Stimulated activated CD4-positive, alpha-beta T cell treated with anti-CD3 and anti-CD28 coated beads, TNF-alpha, amount 100 ng/mL, for 4 hours (primary cell): ENCODE data around the gene PKIB.
"Not testable (repeated sequence)": the region's sequence is repeated elsewhere in the genome, so short reads cannot be mapped to it uniquely, and the experiment has no call there.

Experiments used
- DNase-seq, 3 experiments: peaks; one replicate each; pipeline ENCODE4 v3.0.0-alpha.2; 2020; ENCODE audit warnings: low read depth in 3 of 3

Gene PKIB

DNA sequence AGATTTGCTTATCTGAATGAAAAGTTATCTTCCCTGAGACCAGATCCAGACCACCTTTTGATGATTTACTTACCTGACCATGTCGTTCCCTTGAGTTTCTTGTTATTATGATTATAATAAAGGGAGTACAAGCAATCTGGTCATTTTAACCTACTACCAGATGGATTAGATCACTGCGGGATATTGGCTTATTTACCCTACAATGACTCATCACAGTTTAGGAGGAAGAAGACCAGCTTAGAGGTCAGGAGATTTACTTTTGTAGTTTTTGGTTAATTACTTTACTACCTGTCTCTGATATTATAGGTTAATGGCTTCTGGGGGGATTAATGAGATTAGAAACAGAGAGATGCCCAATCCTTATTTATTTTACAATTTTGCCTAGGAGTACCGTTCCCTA lies 10.7 kb downstream of the PKIB start:
- no peak for DNase-seq

DNA sequence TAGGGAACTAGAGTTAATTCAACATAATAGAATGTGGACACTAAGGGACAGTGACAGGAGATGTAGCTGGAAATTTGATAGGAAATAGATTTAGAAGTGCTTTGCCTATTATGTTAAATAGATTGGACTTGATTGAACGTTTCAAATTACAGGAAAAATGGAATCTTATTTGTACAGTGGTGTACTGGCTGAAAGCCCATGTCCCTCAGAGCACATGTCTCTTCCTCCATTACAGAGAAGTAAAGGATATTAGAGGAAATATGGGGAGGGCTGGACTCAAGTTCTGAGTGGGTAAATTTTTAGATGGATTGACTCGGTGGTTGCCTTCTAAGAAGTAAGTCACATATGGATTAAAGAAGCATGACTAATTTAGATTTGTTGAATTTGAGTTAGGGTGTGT lies 11.4 kb downstream of the PKIB start:
- no peak for DNase-seq

DNA sequence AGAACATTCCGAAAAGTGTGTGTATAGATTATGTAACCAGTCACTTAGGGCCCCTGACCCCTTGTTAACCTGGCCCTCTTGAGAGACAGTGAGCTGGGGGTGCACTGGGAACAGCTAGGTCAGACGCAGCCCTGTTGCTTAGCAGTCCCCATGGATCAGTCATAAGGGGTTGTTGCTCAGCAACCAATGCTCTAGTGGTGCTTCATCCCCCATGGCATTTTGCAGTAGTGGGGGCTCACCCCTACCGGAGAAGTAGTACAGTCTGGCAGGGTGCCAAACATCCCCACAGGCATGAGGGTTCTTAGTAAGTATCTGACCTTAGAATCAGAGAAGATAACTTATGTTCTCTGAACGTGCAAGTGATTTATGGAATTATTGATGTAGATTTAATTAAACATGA lies 12.3 kb downstream of the PKIB start:
- no peak for DNase-seq

DNA sequence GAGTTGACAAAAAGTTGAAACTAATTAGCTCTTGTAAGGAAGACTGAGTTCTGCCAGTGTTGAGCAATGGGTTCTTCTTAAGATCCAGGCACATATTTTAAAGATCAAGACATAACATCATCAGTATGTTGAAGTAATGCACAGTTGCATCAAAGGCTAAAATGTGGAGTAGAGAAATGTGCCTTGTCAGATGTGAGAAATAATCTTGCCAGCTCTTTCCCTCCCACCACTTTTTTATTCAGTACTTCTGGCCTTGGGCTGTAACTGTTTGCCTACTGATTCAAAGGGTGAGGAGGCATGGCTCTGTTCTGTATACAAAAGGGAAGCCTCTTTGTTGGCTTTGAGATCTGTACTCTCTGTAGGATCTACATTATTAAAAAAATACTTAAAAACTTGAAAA lies 13.1 kb downstream of the PKIB start:
- no peak for DNase-seq

DNA sequence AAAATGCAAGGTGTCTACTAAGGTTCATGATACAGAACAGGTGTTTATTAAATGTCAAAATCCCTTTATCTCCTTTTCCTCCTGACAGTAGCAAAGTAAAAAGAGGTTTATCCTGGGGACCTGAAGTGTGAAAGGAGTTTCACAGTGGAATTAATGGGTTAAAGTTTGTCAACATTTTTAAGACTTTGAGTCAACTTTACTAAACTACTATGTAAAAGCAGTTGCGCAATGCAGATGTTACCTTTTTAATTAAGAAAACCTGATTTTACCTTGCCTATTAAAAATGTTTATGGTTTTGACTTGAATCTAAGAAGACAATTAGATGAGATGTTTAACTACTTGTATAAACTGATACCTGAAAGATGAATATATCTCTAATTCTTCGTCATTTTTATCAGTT lies 14.6 kb downstream of the PKIB start:
- DNase-seq: no peak

DNA sequence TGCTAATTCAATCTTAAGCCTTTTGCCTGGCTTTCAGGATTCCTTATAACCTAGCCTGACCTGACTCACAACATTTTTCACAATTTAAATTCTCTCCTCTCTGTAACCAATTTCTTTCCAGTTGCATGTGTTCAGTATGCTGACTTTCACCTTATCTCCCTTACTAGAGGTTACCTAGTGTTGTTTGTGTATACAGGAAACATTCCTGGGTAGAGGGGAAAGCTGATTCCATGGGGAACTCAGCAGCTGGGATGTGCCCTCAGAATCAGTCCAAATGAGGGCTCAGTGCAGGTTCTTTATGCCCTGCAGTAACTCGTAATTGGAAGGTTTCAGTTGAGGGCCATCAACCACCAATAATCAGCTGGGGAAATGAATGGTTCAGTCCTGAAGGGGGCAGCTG lies 18.5 kb downstream of the PKIB start:
- no peak for DNase-seq

DNA sequence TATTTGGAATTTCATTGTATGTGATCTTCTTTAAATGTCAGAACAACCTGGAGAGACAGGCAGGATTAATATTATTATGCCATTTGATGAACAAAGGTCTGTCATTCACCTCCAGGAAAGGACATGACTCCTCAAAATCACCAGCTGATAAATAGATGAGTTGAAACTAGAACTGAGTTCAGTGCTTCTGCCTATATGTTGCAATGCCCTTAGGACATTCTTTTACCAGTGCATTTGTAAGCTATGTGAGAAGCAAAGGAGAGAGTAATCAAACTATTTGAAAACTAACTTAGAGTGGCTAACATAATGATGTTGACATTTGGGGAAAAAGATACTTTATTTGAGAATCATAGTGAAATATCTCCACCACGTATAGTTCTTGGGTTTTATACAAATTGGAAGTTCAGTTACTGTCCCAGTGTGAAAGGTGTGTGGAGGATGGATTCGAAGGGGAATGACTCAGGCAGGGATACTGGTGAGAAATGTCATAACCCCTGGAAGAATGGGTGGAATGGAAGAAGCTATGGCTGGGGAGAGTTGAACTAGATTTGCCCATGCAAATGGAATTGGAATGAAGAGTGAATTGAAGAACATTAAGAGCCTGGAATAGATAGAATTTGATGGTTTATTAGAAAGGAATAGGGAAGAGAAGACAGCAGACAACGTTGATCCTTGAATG lies 21.5 kb downstream of the PKIB start:
- no peak for DNase-seq

DNA sequence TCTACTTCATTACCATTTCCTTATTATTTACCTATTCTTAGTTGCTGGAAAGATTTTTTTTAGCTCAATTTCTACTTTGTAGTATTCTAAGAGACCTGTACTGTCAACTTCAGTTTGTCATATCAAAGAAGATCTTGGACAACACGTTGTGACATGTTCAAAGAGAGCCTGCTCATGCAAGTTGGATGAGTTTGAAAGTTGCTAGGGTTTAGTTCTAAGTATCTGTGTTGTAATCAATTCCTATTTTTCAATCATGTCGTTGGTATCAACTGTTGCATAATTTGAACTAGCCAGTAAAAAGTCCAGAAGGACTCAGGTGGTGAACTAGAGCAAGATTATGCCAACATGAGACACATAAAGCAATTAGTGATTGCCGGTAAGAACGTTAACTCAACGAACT lies 30.2 kb downstream of the PKIB start:
- DNase-seq: no peak

DNA sequence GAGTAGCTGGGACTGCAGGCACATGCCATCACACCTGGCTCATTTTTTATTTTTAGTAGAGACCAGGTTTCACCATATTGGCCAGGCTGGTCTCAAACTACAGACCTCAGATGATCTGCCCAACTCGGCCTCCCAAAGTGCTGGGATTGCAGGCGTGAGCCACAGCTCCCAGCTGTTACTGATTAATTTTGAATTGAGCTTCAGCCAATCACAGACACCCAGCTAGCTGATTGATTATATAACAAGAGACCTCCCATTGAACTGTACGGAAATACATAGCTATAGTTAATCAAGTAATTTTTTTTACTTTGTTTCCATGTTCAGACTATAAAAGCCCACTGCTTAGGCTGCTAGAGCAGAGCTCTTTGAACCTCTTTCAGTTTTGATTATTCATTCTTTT lies 31.6 kb downstream of the PKIB start:
- no peak for DNase-seq

DNA sequence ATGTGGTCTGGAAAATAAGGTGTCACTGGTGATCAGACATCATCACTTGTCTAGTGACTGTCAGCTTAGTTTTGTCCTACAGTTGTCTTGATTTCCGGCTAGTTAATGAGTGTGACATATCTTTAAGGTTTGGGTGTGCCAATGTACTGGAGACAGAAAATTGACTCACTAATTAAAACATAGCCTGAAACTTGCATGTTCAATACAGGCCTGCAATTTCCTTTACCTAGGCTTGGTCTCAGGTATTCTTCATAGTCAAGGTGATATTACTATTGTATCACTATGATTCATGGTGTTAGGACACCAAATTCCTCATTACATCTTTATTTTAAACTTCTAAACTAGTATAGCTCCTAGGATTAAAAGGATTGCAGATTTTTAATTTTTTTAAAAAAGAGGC lies 32.4 kb downstream of the PKIB start:
- DNase-seq: not testable (repeated sequence)

DNA sequence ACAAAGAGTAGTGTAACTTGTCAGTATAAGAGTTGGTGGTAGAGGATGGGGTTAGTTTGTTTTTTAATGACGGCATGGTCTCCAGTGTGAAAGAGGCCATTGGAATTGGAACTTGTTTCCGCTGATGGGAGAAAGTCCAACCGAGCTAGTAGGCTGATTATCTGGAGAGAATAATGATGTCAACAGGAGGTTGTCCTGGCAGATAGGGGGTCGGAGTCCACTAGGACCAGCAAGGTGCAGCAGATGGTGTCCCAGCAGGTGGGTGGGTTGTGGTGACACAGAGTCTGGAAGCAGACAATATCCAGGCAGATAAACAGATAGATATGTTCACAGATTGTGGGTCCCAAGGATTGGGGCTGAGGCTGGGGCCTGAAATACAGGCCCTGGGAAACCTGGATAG lies 35.1 kb downstream of the PKIB start:
- DNase-seq: no peak

DNA sequence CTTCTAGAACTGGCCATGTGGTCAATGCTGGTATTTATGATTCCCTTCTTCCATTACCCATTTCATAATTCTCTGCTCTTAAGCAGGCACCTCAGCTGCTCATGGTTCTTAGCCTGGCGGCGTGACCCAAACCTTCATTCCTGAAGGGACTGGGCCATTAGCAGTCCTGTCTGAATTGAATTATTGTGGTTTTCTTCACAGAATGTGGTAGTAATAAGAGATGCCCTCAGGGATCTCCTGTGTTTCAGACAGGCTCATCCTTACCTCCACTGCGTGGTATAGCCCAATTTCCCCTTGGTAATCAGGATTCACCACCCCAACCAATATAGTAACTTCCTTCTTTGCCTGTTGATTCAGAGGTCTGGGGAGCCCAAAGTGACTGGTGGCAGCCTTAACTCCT lies 37.6 kb downstream of the PKIB start:
- no peak for DNase-seq

DNA sequence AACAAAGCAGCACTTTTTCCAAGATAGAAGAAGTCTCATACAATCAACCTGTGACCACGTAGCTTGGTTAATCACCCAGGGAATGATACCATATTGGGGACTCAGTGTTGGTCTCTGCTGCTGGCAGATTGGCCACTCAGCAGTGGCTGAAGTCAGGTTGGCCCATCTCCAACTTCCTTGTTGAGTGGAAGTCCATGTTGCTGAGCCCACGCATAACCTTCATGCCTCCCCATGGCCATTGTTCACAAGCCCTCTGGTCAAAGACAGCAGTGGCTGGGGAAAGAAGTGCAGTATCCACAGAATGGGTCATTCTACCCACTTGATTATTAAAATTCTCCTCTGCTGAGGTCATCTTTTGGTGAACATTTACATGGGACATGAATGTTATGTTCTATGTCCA lies 38.5 kb downstream of the PKIB start:
- DNase-seq: no peak

DNA sequence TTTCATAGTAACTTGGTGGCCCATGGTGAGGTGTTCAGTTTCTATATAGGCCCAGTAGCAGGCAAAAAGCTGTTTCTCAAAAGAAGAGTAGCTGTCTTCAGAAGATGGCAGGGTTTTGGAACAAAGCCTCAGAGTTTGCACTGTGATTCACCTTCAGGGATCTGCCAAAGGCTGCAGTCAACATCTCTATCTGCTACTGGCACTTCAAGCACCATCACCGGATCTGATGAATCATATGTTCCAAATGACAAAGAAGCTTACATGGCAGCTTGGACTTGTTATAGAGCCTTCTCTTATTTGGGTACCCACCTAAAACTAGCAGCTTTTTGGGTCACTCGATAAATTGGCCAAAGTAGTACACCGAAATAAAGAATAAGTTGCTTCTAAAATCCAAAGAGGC lies 39.5 kb downstream of the PKIB start:
- DNase-seq: no peak

DNA sequence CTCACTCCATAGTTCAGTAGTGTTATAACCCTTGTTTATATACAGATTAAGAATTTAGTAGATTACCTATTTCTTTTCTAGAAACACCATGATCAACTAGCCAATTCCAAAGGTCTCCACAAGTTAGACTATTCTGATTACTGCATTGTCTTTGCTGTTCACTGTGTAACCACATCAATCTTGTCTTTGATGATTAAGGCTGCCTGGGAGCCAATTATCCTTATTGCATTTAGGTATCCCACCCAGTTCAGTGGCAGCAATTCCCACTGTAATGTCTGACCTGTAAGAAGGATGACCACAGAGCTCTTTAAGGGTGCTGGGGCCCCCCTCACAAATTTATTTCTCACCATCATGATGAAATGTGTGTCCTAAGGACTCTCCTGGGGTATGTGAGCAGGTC lies 40.2 kb downstream of the PKIB start:
- no peak for DNase-seq

DNA sequence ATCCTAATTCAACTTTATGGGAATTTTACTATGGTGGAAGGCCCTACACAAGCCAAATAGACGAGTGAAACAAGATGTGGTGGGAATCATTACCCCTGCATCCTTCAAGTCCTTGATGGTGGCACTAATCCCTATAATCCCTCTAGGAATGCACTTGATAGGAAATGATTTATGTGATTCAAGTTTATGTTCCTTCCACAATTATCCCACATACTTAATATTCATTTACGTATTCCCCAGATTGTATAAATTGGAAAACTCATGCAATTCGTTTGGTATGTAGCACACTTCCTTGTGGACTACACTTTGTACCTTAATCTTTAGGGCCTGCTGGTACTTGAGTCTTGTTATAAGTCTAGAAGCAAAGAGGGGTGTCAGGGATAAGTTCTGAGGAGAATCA lies 40.8 kb downstream of the PKIB start:
- no peak for DNase-seq

DNA sequence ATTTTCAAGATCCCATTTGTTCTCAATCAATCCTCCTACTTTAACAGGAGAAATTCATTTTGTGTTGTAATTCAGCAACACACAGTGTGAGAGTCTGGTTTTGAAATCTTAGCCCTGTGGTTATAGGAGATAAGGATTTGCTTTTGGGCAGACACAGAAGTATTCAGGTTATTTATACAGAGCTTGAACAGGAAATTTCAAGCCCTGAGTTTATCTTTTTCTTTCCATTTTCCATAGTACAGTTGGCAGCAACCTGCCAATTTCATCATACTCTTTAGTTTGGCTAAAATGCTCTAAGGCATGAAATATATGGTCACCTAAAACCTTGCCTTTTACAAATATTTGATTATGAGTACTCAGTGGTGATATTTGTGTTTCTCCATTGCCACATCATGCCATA lies 41.4 kb downstream of the PKIB start:
- DNase-seq: no peak

DNA sequence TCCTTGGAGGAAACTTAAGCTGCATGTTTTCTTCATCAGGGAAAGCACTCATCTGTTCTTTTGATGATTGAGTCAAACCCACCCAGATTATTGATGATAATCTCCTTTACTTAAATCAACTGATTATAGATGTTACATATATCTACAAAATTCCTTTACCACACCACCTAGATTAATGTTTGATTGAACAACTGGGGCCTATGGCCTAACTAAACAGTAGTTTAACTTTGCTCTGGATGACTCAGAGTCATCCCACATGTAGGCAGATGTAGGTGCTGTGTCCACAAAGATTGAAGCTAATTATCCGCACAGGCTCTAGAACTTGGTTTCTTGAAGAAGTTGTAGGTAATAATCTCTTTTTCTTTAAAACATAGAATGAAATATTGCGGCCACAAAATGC lies 42.2 kb downstream of the PKIB start:
- DNase-seq: no peak

DNA sequence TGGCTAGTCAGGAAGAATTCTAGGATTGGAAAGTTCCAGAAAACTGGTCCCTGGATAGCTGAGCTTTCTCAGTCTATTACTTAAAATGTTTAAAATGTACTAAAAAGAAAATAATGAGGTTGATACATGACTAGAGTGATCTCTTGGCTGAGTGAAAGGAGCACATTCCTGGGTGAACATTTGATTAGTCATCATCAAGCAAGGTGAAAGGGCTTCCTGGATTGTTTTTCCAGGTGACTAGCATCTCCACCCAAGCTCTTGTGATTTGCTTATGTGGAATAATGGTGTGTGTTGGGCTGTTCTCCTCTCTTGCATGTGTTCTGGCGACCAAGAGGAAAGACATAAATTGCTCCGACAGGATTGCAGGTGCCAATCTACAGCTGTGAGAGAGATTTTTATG lies 42.9 kb downstream of the PKIB start:
- DNase-seq: no peak

DNA sequence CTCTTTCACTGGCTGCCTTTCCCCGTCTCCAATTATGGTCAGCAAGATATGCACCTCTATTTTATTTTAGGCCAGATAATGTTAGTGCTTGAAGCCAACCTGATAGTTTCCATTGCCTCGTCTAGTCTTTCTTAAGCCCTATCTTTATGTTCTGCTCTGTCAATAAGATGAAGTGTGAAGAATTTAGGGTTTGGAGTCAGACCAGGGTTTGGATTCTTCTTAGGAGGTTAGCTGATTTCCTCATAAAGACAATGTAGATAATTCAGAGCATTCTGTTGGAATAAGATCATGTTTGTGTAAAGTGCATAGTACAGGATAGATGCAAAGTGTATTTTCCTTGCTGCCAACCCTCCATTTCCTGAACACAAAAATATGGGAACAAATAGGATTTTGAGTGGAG lies 43.8 kb downstream of the PKIB start:
- no peak for DNase-seq

DNA sequence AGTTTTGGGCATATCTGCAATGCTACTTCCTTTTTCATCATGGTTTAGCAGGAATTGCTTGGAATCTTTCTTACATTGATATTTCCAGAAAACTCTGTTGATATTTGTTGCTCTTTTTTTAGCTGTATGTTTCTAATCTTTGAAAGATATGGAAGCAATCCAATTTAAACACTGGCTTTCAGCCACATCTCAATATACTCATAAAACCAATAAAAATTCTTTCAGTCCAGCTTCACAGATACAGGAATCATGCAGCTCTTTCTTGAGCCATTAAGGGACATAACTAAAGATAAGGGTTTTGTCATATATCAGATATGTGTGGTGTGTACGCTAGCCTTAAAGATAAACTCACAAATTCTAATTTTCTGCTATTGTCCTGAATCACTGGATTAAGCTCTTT lies 47.4 kb downstream of the PKIB start:
- DNase-seq: no peak

DNA sequence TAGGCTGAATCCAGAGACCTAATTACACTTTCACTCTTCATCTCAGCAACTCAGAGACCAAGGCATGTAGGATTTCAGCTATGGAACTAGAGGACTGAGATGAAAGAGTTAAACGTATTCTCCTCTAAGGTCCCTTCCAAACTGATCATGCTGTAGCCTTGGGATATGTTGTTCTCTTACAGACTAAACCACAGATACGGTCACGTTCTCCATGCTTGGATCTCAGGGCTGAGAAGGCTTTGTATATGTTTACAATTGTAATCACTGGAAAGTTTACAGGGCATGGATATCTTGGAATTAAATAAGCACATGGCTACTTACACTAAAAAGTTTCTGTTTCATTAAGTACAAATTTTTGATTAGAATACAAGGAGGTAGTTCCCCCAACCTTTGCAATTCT lies 50.1 kb downstream of the PKIB start:
- no peak for DNase-seq

DNA sequence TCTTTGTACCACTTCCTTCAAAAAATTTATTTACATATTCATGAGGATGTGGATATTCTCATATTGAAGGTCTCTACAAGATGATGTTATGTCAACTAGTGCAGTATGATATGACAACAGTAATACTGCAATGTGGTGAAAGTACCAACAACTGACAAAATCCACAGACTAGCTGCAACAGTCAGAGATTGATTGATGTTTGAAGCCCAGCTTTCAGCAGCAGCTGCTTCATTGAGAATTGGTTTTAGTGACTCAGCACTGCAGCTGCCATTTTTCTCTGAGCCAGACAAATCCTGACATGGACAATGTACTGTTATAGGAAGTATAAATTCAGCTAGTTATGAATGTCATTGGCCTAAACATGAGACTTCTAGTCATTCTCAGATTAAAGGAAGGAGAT lies 53.8 kb downstream of the PKIB start:
- DNase-seq: no peak

DNA sequence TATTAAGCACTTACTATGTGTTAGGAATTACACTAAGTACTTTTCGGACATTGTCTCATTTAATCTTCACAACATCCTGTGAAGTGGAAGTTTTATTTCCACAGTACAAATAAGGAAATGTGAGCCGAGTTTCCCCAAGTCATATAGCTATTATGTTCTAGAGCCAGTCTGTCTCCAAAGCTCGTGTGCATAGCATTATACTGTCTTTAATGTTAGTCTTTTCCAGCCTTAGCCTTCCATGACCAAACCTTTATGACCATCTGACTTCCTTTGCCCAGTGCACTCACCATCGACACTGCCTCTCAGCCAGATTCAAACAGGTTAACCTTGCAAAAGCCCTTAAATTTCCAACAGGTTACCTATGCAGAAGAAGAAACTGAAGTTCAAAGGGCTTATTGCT lies 55.7 kb downstream of the PKIB start:
- no peak for DNase-seq

DNA sequence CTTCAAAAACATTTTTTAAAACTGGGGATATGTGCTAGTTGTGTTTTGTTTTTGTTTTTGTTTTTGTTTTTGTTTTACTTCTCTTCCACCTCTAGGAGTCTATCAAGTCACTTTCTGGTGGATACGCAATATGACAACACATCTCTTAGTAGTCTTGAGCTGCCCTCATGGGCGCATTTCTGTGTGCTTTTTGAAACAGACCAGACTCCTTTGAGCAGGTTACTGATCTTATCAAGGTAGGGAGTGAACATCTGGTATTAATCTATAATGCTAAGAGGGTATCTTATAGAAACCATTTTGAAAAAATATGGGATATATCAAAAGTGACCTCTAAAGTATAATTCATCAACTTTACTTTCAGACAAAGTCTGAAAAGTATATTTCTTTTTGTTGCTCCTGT lies 56.2 kb downstream of the PKIB start:
- DNase-seq: no peak
